NB4 (cell line): ENCODE measurements around the gene MUC12.
"Not testable (repeated sequence)": the region's sequence is repeated elsewhere in the genome, so short reads cannot be mapped to it uniquely, and the experiment has no call there.

ENCODE experiments used
- DNase-seq: peaks from one replicate; pipeline ENCODE4 v3.0.0; 2010; ENCODE audit warnings: low read depth
- H3K4me3 ChIP-seq: one replicate; pipeline ENCODE4 v1.5.1; 2011; ENCODE audit warnings: mild to moderate bottlenecking, low read depth, low read length, moderate library complexity
- CTCF ChIP-seq: IDR thresholded peaks from one replicate; pipeline ENCODE4 v1.5.1; 2012; ENCODE audit warnings: low read depth, low read length
- MAX ChIP-seq: IDR thresholded peaks from 2 replicates; pipeline ENCODE4 v1.6.1; 2011; ENCODE audit warnings: low read depth, low read length
- MYC ChIP-seq: IDR thresholded peaks from 2 replicates; pipeline ENCODE4 v1.6.1; 2011; ENCODE audit warnings: low read depth, low read length
- POLR2A ChIP-seq: IDR thresholded peaks from 2 replicates; pipeline ENCODE4 v1.6.1; 2011; ENCODE audit warnings: mild to moderate bottlenecking; ENCODE audit not compliant: insufficient read length; ENCODE audit errors: extremely low read depth

The MUC12 gene

GRCh38 chr7:100969066-100969615 lies at the start of gene MUC12:
Gene MUC12 (plus strand): TSS chr7:100969565. CDS start chr7:100969623, 58 bp downstream.
- no peak within 1 kb of the TSS for H3K4me3 ChIP-seq
- no peak for DNase-seq
- TF ChIP-seq MAX (no peak), POLR2A (no peak), CTCF (no peak), MYC (no peak)

- not testable (repeated sequence) for H3K4me3 ChIP-seq, DNase-seq
Observed at GRCh38 chr7:100919779-100920437, 49.5 kb upstream of the MUC12 start.

GRCh38 chr7:100921039-100921438 lies 48.3 kb upstream of the MUC12 start:
- DNase-seq: no peak
- TF ChIP-seq MYC (no peak), POLR2A (no peak), MAX (no peak)
- H3K4me3 ChIP-seq: no peak overlapping the region

- not testable (repeated sequence) for DNase-seq
Observed at GRCh38 chr7:100923616-100924015, 45.7 kb upstream of the MUC12 start.

GRCh38 chr7:100929808-100930174 lies 39.6 kb upstream of the MUC12 start:
- DNase-seq: no peak
- H3K4me3 ChIP-seq: no peak overlapping the region
- TF ChIP-seq CTCF (no peak), MYC (no peak), MAX (no peak), POLR2A (no peak)

More at GRCh38 chr7:100923616-100924015, 45.7 kb upstream of the MUC12 start:
- not testable (repeated sequence) for H3K4me3 ChIP-seq

GRCh38 chr7:100933734-100934133 lies 35.6 kb upstream of the MUC12 start:
- no peak for TF ChIP-seq MYC
- TF ChIP-seq POLR2A: no peak
- no peak for DNase-seq
- H3K4me3 ChIP-seq: no peak overlapping the region

GRCh38 chr7:100935381-100935780 lies 34.0 kb upstream of the MUC12 start:
- not testable (repeated sequence) for DNase-seq, H3K4me3 ChIP-seq

GRCh38 chr7:100936167-100936566 lies 33.2 kb upstream of the MUC12 start:
- H3K4me3 ChIP-seq, DNase-seq: not testable (repeated sequence)

- H3K4me3 ChIP-seq: no peak overlapping the region
- DNase-seq: no peak
- TF ChIP-seq MAX (no peak), CTCF (no peak), POLR2A (no peak)
Observed at GRCh38 chr7:100942045-100942774, 27.2 kb upstream of the MUC12 start.
